Renal cortical epithelial cell (primary cell): ENCODE results near the gene GBF1. TPM values are rescaled to one million over a fixed set of nuclear protein-coding genes. Genes with fewer than 3 reads are reported as not detected.

Experiments
- DNase-seq: peaks from one replicate; pipeline ENCODE4 v3.0.0-alpha.2; 2011; ENCODE audit warnings: low read depth
- total RNA-seq: library from RNA; depleted of rRNA; stranded (reverse); fragments of >200 nt; gene quantifications from 2 replicates; pipeline ENCODE4 v1.2.3, GENCODE V29; 2014

Gene GBF1
- total RNA-seq, 1 donor from 2014 or later, result 90.0 TPM

GRCh38 chr10:102421757-102422512, 176.6 kb downstream of the GBF1 start:
- no peak for DNase-seq

GRCh38 chr10:102422545-102423129, 177.3 kb downstream of the GBF1 start:
- peak; percentile 51 for DNase-seq

GRCh38 chr10:102423372-102423968, 178.1 kb downstream of the GBF1 start:
- DNase-seq, result no peak

GRCh38 chr10:102424145-102424544, 178.8 kb downstream of the GBF1 start:
- no peak for DNase-seq

- no peak for DNase-seq
Observed at GRCh38 chr10:102424916-102425315, 179.6 kb downstream of the GBF1 start.

GRCh38 chr10:102425444-102425843, 180.1 kb downstream of the GBF1 start:
- no peak for DNase-seq

- no peak for DNase-seq
Observed at GRCh38 chr10:102426803-102427287, 181.5 kb downstream of the GBF1 start.

- no peak for DNase-seq
Observed at GRCh38 chr10:102429468-102429867, 184.1 kb downstream of the GBF1 start.

GRCh38 chr10:102431452-102432124, 186.3 kb downstream of the GBF1 start:
- DNase-seq, result no peak

Other genes starting within 250 kb of the GBF1 start
- 5.9 and 18.4 TPM in 2 replicates for gene ARMH3, start 189.4 kb upstream of the GBF1 start, total RNA-seq
- 44.8 and 86.7 TPM in 2 replicates for gene HPS6, start 180.2 kb upstream of the GBF1 start, total RNA-seq
- 26.7 and 49.5 TPM in 2 replicates for gene LDB1, start 125.2 kb upstream of the GBF1 start, total RNA-seq
- 7.8 and 17.4 TPM in 2 replicates for gene PPRC1, start 112.5 kb upstream of the GBF1 start, total RNA-seq
- 36.5 and 57.6 TPM in 2 replicates for gene NOLC1, start 93.1 kb upstream of the GBF1 start, total RNA-seq
- 0.69 and 1.3 TPM in 2 replicates for gene ELOVL3, start 19.2 kb upstream of the GBF1 start, total RNA-seq
- 1.7 and 2.2 TPM in 2 replicates for gene PITX3, start 4.0 kb upstream of the GBF1 start, total RNA-seq
- gene NFKB2, start 150.2 kb downstream of the GBF1 start, total RNA-seq, result 52.4 and 57.3 TPM in 2 replicates
- gene PSD, start 173.3 kb downstream of the GBF1 start, total RNA-seq, result 0.17 and 3.5 TPM in 2 replicates
- gene FBXL15, start 175.3 kb downstream of the GBF1 start, total RNA-seq, result 12.7 and 15.1 TPM in 2 replicates
- 49.5 and 50.0 TPM in 2 replicates for gene CUEDC2, start 187.0 kb downstream of the GBF1 start, total RNA-seq
- 0.25 and 1.6 TPM in 2 replicates for gene C10orf95, start 206.0 kb downstream of the GBF1 start, total RNA-seq